ENCODE results near the gene GABRR3.

GRCh38 chr3:97990624-97991292 is 44.4 kb downstream of the GABRR3 start:
- TF ChIP-seq, protein P1, sequence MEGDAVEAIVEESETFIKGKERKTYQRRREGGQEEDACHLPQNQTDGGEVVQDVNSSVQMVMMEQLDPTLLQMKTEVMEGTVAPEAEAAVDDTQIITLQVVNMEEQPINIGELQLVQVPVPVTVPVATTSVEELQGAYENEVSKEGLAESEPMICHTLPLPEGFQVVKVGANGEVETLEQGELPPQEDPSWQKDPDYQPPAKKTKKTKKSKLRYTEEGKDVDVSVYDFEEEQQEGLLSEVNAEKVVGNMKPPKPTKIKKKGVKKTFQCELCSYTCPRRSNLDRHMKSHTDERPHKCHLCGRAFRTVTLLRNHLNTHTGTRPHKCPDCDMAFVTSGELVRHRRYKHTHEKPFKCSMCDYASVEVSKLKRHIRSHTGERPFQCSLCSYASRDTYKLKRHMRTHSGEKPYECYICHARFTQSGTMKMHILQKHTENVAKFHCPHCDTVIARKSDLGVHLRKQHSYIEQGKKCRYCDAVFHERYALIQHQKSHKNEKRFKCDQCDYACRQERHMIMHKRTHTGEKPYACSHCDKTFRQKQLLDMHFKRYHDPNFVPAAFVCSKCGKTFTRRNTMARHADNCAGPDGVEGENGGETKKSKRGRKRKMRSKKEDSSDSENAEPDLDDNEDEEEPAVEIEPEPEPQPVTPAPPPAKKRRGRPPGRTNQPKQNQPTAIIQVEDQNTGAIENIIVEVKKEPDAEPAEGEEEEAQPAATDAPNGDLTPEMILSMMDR (IDR thresholded peaks at IDR 0.05; ENCODE audit: insufficient read depth, low read length, poor library complexity, severe bottlenecking), result no peak
- TF ChIP-seq EZH2phosphoT487 (conservative IDR thresholded peaks at IDR 0.05; ENCODE audit: low read length), result no peak
